SK-N-SH (cell line): ENCODE results near the gene GRIN2A. TPM values are rescaled to one million over a fixed set of nuclear protein-coding genes. Genes with fewer than 3 reads are reported as not detected.

ENCODE experiments used
- CTCF ChIA-PET: fragments of 300-600, 350-600 bp; formaldehyde crosslinking; extraction: SDS; loops from one replicate; lab custom pipeline; 2021; lab: Yijun Ruan, JAX
- POLR2A ChIA-PET: fragments of 350-600 bp; sonication (Branson Sonifier 250); formaldehyde crosslinking; extraction: SDS; loops from one replicate; lab custom pipeline; 2020; ENCODE audit warnings: antibody characterized with exemption, inconsistent platforms; lab: Yijun Ruan, JAX
- DNase-seq: peaks from one replicate; pipeline ENCODE4 v3.0.0; 2012
- H2AFZ ChIP-seq: fragments of 200-600 bp; sonication (generic); 2 replicates; pipeline ENCODE4 v1.8.1; 2016; ENCODE audit warnings: antibody characterized with exemption, mild to moderate bottlenecking, low read depth
- H3F3A ChIP-seq: fragments of 200-600 bp; sonication (generic); replicated peaks from 2 replicates; pipeline ENCODE3; 2016; ENCODE audit warnings: antibody characterized with exemption, mild to moderate bottlenecking; ENCODE audit not compliant: insufficient read depth
- H3K27ac ChIP-seq, 2 experiments: fragments of 200-500 bp in 1 of 2; fragments of 200-600 bp in 1 of 2; sonication (Bioruptor generic) in 1 of 2; sonication (generic), shearing (Covaris generic) in 1 of 2; 2 replicates each; pipeline versions ENCODE4 v1.5.1 to v1.6.1; 2014 to 2016; ENCODE audit warnings: low read depth in 2 of 2, inconsistent platforms in 1 of 2, low read length in 1 of 2, mild to moderate bottlenecking in 1 of 2, mixed read lengths in 1 of 2
- H3K27me3 ChIP-seq: fragments of 200-600 bp; sonication (generic), shearing (Covaris generic); 2 replicates; pipeline ENCODE4 v1.6.1; 2016; ENCODE audit warnings: mixed run types; ENCODE audit not compliant: insufficient read depth
- H3K36me3 ChIP-seq, 2 experiments: fragments of 200-500 bp in 1 of 2; fragments of 200-600 bp in 1 of 2; sonication (Bioruptor generic) in 1 of 2; sonication (generic) in 1 of 2; replicated peaks in 1 of 2; 2 replicates each; pipeline versions ENCODE3 to v1.5.1; 2014 to 2016; ENCODE audit warnings: low read length in 1 of 2, mild to moderate bottlenecking in 1 of 2; ENCODE audit not compliant: insufficient read depth in 2 of 2, control insufficient read depth in 1 of 2
- H3K4me1 ChIP-seq, 2 experiments: fragments of 200-500 bp in 1 of 2; fragments of 200-600 bp in 1 of 2; sonication (Bioruptor generic) in 1 of 2; sonication (generic), shearing (Covaris generic) in 1 of 2; 2 replicates each; pipeline versions ENCODE4 v1.5.1 to v1.6.1; 2014 to 2016; ENCODE audit warnings: low read depth in 1 of 2, low read length in 1 of 2, mixed run types in 1 of 2; ENCODE audit not compliant: insufficient read depth in 2 of 2, control insufficient read depth in 1 of 2
- H3K4me2 ChIP-seq: fragments of 200-600 bp; sonication (generic), shearing (Covaris generic); 2 replicates; pipeline ENCODE4 v1.6.1; 2017; ENCODE audit warnings: mixed run types
- H3K4me3 ChIP-seq, 2 experiments: fragments of 200-500 bp in 1 of 2; fragments of 200-600 bp in 1 of 2; sonication (Bioruptor generic) in 1 of 2; sonication (generic), shearing (Covaris generic) in 1 of 2; 2 replicates each; pipeline versions ENCODE4 v1.5.1 to v1.8.1; 2014 to 2016; ENCODE audit warnings: low read depth in 2 of 2, inconsistent platforms in 1 of 2, low read length in 1 of 2, mild to moderate bottlenecking in 1 of 2, mixed read lengths in 1 of 2, moderate library complexity in 1 of 2
- H3K79me2 ChIP-seq: fragments of 200-600 bp; sonication (generic); 2 replicates; pipeline ENCODE4 v1.8.1; 2017; ENCODE audit warnings: mild to moderate bottlenecking; ENCODE audit not compliant: insufficient read depth
- H3K9ac ChIP-seq: fragments of 200-600 bp; sonication (generic); 2 replicates; pipeline ENCODE4 v1.6.1; 2017; ENCODE audit warnings: mixed run types
- H3K9me2 ChIP-seq: fragments of 200-600 bp; sonication (generic); 2 replicates; pipeline ENCODE4 v1.6.1; 2017; ENCODE audit warnings: mixed run types
- H3K9me3 ChIP-seq: fragments of 200-600 bp; sonication (generic); 2 replicates; pipeline ENCODE4 v1.6.1; 2017; ENCODE audit warnings: mixed run types, mild to moderate bottlenecking, moderate library complexity
- H4K20me1 ChIP-seq: fragments of 200-600 bp; sonication (generic); 2 replicates; pipeline ENCODE4 v1.6.1; 2017; ENCODE audit warnings: mild to moderate bottlenecking, mixed run types; ENCODE audit not compliant: insufficient read depth
- EZH2phosphoT487 ChIP-seq: fragments of 200-600 bp; sonication (generic); IDR thresholded peaks from 2 replicates; pipeline ENCODE4 v1.6.1; 2017; ENCODE audit warnings: low read depth, mixed run types, mild to moderate bottlenecking, antibody characterized with exemption, moderate library complexity, borderline replicate concordance
- FOXJ3 ChIP-seq: sonication (generic); formaldehyde crosslinking; IDR thresholded peaks from 2 replicates; pipeline ENCODE4 v1.5.1; 2020; ENCODE audit warnings: mild to moderate bottlenecking, missing genetic modification reagents
- GABPA ChIP-seq: IDR thresholded peaks from 2 replicates; pipeline ENCODE4 v1.4.0; 2012; ENCODE audit warnings: low read depth, mild to moderate bottlenecking
- GATA2 ChIP-seq: sonication (generic); formaldehyde crosslinking; IDR thresholded peaks from 2 replicates; pipeline ENCODE4 v1.5.0; 2020; ENCODE audit warnings: mild to moderate bottlenecking, missing genetic modification reagents
- RCOR1 ChIP-seq: fragments of 150-350 bp; IDR thresholded peaks from 2 replicates; pipeline ENCODE4 v1.6.1; 2017; ENCODE audit warnings: antibody characterized with exemption, low read length
- TAF1 ChIP-seq: IDR thresholded peaks from 2 replicates; pipeline ENCODE4 v1.6.1; 2012; ENCODE audit warnings: low read depth, mild to moderate bottlenecking, low read length, moderate library complexity, borderline replicate concordance
- TEAD4 ChIP-seq: IDR thresholded peaks from 2 replicates; pipeline ENCODE4 v1.4.0; 2012; ENCODE audit warnings: mild to moderate bottlenecking, borderline replicate concordance; ENCODE audit not compliant: insufficient read depth
- YY1 ChIP-seq: IDR thresholded peaks from 2 replicates; pipeline ENCODE4 v1.4.0; 2012; ENCODE audit warnings: low read depth, mild to moderate bottlenecking
- WGBS: methylation state at CpG from one replicate; pipeline ENCODE4 v1.1.6; 2017; ENCODE audit warnings: low lambda C conversion rate; 5-methylcytosine and 5-hydroxymethylcytosine counted together
- polyA plus RNA-seq, 3 experiments: library from polyadenylated mRNA; depleted of rRNA; stranded (reverse); fragments of >200 nt; gene quantifications; 2 replicates each; pipeline ENCODE4 v1.2.3, GENCODE V29; 2012
- TF ChIP-seq, protein P1 (sequence below): IDR thresholded peaks from 2 replicates; pipeline ENCODE4 v1.4.0; 2012; ENCODE audit warnings: low read depth, borderline replicate concordance
- TF ChIP-seq, protein P2 (sequence below): IDR thresholded peaks from 2 replicates; pipeline ENCODE4 v1.4.0; 2012; ENCODE audit warnings: low read depth

Gene GRIN2A
- polyA plus RNA-seq, 1 of the 3 experiments (the other 2 are of a cell fraction), result not detected

DNA sequence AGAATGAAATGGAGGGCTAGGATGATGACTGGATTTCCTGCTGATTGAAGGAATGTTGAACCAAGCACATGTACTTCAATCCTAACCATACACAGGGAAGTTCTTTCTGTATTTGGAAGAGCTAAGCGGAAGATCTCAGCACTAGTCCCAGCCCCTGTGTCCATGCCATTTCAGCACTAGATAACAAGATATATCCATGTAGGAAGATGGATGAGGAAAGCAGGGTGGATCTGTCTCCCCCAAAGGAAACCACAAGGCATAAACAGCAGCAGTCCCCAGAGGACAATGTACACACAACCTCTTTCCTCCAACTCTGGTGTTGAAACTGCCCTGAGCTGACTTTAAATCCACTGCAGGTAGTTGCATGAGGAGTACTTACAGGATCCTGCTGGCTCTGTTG is 75.1 kb downstream of the GRIN2A start:
- CTCF ChIA-PET, result interaction anchor here (0.6 kb wide), 1 partner anchor 24 kb away, joined by 3 read pairs; no protein-coding TSS in a partner anchor
- Histone ChIP-seq H3K27me3 (no peaks in the 10 kb centered on the region), H3K9me2 (no peaks in the 10 kb centered on the region), H3K4me2 (no peak overlapping the region), H3K9me3 (no peaks in the 10 kb centered on the region), H3K79me2 (no peaks in the 10 kb centered on the region), H3K36me3 (no peaks in the 10 kb centered on the region), H3K4me1 (no peaks in the 10 kb centered on the region), H3K4me3 (no peak overlapping the region), H3K27ac (no peak overlapping the region), H3F3A (no peaks in the 10 kb centered on the region), H3K9ac (no peak overlapping the region), H4K20me1 (no peaks in the 10 kb centered on the region), H2AFZ (no peak overlapping the region)
- POLR2A ChIA-PET, result no interaction called here
- TF ChIP-seq GATA2 (CRISPR knock-in tag), result no peak
- TF ChIP-seq GABPA, result no peak
- TF ChIP-seq YY1, result no peak
- no peak for TF ChIP-seq FOXJ3 (CRISPR knock-in tag)
- TF ChIP-seq, protein P1, sequence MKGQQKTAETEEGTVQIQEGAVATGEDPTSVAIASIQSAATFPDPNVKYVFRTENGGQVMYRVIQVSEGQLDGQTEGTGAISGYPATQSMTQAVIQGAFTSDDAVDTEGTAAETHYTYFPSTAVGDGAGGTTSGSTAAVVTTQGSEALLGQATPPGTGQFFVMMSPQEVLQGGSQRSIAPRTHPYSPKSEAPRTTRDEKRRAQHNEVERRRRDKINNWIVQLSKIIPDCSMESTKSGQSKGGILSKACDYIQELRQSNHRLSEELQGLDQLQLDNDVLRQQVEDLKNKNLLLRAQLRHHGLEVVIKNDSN, result no peak
- TF ChIP-seq EZH2phosphoT487, result no peak
- TF ChIP-seq, protein P2, sequence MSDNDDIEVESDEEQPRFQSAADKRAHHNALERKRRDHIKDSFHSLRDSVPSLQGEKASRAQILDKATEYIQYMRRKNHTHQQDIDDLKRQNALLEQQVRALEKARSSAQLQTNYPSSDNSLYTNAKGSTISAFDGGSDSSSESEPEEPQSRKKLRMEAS, result no peak
- no peak for TF ChIP-seq TEAD4
- 71% methylated on average over 1 of the region's 1 CpG for WGBS
- no peak for DNase-seq

DNA sequence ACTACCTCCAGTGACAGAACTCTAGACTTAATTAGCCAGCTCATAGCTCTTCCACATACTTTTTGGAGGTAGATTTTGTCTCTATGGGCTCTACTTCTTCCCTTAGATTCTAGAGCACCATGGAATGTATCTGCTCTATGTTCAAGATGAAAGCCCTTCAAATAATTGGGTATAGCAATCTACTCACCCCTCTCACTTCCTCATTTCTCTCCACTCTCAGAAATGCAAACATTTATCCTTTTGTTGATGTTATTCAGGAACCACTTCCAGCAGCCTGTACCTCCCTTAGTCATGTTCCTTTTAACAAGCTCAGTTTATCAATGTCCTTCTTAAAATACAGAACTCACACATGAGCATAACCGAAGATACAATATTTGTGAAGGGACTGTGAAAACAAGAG is 78.5 kb downstream of the GRIN2A start:
- H3K9me2 ChIP-seq, result no peaks in the 10 kb centered on the region
- WGBS, result 25% methylated on average over 1 of the region's 1 CpG
- no peak overlapping the region for H3K9ac ChIP-seq
- no peak for TF ChIP-seq RCOR1
- H3F3A ChIP-seq, result no peaks in the 10 kb centered on the region
- POLR2A ChIA-PET, result no interaction called here
- H3K4me1 ChIP-seq, result no peaks in the 10 kb centered on the region
- no peak overlapping the region for H2AFZ ChIP-seq
- no peaks in the 10 kb centered on the region for H4K20me1 ChIP-seq
- no peak for DNase-seq
- H3K79me2 ChIP-seq, result no peaks in the 10 kb centered on the region
- no peaks in the 10 kb centered on the region for H3K27me3 ChIP-seq
- no peaks in the 10 kb centered on the region for H3K36me3 ChIP-seq
- CTCF ChIA-PET, result no interaction called here
- no peak overlapping the region for H3K4me2 ChIP-seq
- no peak overlapping the region for H3K4me3 ChIP-seq
- no peaks in the 10 kb centered on the region for H3K9me3 ChIP-seq
- H3K27ac ChIP-seq, result no peak overlapping the region

DNA sequence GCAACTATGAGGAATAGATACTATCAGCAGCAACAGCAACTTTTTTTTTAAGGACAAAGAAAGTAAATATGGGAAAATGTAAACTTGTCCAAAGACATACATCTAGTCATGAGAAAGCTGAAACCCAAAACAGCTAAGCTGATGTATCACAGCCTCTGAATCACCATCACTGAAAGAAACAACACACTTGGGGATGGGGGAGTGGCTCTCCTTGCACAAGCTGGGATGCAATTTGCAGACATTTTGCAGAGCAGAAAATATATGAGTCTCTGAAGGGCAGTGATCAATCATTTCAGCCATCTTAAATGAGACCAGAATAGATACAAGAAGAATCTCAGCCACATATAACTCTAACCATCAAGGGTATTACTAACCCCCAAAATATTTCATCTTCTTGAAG is 79.1 kb downstream of the GRIN2A start:
- no peak for TF ChIP-seq TAF1
- Histone ChIP-seq H3K4me1 (no peaks in the 10 kb centered on the region), H2AFZ (no peak overlapping the region), H3K27me3 (no peaks in the 10 kb centered on the region), H3F3A (no peaks in the 10 kb centered on the region), H3K9ac (no peak overlapping the region), H3K4me2 (no peak overlapping the region), H3K27ac (no peak overlapping the region), H3K79me2 (no peaks in the 10 kb centered on the region), H3K9me3 (no peaks in the 10 kb centered on the region), H3K9me2 (no peaks in the 10 kb centered on the region), H3K4me3 (no peak overlapping the region), H3K36me3 (no peaks in the 10 kb centered on the region), H4K20me1 (no peaks in the 10 kb centered on the region)
- ChIA-PET POLR2A (no interaction called here), CTCF (no interaction called here)
- no peak for DNase-seq
